ENCODE data around the gene DMRT3.

DMRT3 gene

DNA sequence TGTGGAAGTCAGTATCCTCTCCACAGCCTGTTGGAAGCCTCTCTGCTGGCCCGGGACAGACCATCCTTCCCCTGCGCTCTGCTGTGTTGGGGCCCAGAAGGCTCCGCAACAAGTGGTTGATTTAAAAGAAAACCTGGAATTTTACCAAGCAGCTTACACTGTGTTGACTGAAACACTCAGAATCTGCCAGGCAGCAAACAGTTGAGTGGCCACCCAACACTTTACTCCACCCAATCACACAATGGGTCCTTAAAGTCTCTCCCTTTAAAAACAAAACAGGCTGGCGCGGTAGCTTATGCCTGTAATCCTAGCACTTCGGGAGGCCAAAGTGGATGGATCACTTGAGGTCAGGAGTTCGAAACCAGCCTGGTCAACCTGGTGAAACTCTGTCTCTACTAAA, 28.0 kb upstream of the DMRT3 start:
- TF ChIP-seq FOXP2 (optimal IDR thresholded peaks at IDR 0.05; ENCODE audit: borderline replicate concordance, extremely low read depth, extremely low read length, insufficient read depth) (no peak), POLR2AphosphoS5 (IDR thresholded peaks at IDR 0.05; ENCODE audit: low read depth, low read length) (no peak), SIN3A (IDR thresholded peaks at IDR 0.05; ENCODE audit: borderline replicate concordance, insufficient read depth, low read length) (no peak), TAF1 (IDR thresholded peaks at IDR 0.05; ENCODE audit: borderline replicate concordance, insufficient read depth, low read length) (no peak)
- TF ChIP-seq, protein P1, sequence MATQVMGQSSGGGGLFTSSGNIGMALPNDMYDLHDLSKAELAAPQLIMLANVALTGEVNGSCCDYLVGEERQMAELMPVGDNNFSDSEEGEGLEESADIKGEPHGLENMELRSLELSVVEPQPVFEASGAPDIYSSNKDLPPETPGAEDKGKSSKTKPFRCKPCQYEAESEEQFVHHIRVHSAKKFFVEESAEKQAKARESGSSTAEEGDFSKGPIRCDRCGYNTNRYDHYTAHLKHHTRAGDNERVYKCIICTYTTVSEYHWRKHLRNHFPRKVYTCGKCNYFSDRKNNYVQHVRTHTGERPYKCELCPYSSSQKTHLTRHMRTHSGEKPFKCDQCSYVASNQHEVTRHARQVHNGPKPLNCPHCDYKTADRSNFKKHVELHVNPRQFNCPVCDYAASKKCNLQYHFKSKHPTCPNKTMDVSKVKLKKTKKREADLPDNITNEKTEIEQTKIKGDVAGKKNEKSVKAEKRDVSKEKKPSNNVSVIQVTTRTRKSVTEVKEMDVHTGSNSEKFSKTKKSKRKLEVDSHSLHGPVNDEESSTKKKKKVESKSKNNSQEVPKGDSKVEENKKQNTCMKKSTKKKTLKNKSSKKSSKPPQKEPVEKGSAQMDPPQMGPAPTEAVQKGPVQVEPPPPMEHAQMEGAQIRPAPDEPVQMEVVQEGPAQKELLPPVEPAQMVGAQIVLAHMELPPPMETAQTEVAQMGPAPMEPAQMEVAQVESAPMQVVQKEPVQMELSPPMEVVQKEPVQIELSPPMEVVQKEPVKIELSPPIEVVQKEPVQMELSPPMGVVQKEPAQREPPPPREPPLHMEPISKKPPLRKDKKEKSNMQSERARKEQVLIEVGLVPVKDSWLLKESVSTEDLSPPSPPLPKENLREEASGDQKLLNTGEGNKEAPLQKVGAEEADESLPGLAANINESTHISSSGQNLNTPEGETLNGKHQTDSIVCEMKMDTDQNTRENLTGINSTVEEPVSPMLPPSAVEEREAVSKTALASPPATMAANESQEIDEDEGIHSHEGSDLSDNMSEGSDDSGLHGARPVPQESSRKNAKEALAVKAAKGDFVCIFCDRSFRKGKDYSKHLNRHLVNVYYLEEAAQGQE (IDR thresholded peaks at IDR 0.05; ENCODE audit: insufficient read depth in 1 of 2, low read depth in 2 of 2, low read length in 2 of 2), result no peak

DNA sequence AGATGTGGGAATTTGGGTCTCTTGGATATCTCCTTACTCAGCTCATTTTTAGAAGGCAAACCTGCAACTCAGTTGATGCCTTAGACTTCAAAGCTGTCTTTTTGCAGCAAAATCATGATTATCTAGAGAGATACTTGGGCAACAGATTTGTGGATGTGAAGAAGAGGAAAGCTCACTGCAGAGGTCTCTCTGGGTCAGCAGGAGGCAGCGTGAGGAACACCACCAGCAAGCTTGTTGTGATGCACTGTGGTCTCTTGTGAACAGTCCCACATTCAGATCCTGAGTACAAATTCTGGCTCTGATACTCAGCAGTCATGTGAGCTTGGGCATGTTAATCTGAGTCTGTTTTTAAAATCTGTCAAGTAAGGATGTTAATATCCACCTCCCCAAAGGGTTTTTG, 26.3 kb upstream of the DMRT3 start:
- no peak for TF ChIP-seq SIN3A (IDR thresholded peaks at IDR 0.05; ENCODE audit: borderline replicate concordance, insufficient read depth, low read length)
- no peak for TF ChIP-seq POLR2AphosphoS5 (IDR thresholded peaks at IDR 0.05; ENCODE audit: low read depth, low read length)
- no peak for TF ChIP-seq TAF1 (IDR thresholded peaks at IDR 0.05; ENCODE audit: borderline replicate concordance, insufficient read depth, low read length)
- TF ChIP-seq, protein P1 (IDR thresholded peaks at IDR 0.05; ENCODE audit: insufficient read depth in 1 of 2, low read depth in 2 of 2, low read length in 2 of 2), result no peak
- TF ChIP-seq FOXP2 (optimal IDR thresholded peaks at IDR 0.05; ENCODE audit: borderline replicate concordance, extremely low read depth, extremely low read length, insufficient read depth), result no peak

DNA sequence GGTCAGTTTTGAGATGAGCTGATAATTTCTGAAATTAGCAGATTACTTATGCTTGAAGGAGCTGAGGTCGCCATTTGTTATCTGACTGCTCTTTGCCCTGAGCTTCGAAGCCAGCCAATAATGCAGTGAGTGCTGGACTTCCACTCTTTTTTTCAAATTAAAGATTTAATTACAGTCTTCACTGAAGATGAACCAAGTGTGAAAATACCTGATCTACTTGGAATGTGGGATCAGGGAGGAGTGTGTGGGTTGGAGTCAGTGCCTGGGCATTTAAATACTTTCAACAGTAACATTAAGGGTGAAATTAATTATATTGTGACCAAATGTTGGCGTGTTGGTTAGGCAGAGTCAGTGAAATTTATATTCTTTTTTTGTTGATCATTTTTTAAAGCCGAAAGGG, 23.9 kb upstream of the DMRT3 start:
- TF ChIP-seq, protein P1 (IDR thresholded peaks at IDR 0.05; ENCODE audit: insufficient read depth in 1 of 2, low read depth in 2 of 2, low read length in 2 of 2), result no peak
- no peak for TF ChIP-seq FOXP2 (optimal IDR thresholded peaks at IDR 0.05; ENCODE audit: borderline replicate concordance, extremely low read depth, extremely low read length, insufficient read depth)
- no peak for TF ChIP-seq TAF1 (IDR thresholded peaks at IDR 0.05; ENCODE audit: borderline replicate concordance, insufficient read depth, low read length)
- TF ChIP-seq SIN3A (IDR thresholded peaks at IDR 0.05; ENCODE audit: borderline replicate concordance, insufficient read depth, low read length), result no peak

DNA sequence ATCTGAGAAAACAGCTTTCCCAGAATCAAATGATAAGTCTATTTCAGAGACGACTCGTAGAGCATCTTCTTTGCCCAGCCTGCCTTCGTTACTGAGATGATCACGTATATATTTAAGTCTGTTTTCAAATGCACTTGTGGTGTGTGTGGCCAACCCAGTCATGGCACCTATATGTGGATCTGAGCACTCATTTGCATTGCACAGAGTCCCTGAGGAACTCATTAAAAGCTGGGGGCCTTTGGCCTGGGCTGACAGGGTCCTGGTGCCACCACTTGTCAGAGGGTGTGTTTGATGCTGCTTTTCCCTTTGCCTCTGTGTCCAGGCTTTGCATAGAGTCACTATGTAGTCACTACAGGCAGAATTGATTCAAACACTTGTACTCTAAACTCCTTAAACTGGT, 17.4 kb upstream of the DMRT3 start:
- TF ChIP-seq SIN3A (IDR thresholded peaks at IDR 0.05; ENCODE audit: borderline replicate concordance, insufficient read depth, low read length) (no peak), TAF1 (IDR thresholded peaks at IDR 0.05; ENCODE audit: borderline replicate concordance, insufficient read depth, low read length) (no peak), FOXP2 (optimal IDR thresholded peaks at IDR 0.05; ENCODE audit: borderline replicate concordance, extremely low read depth, extremely low read length, insufficient read depth) (no peak), POLR2AphosphoS5 (IDR thresholded peaks at IDR 0.05; ENCODE audit: low read depth, low read length) (no peak)
- TF ChIP-seq, protein P1 (IDR thresholded peaks at IDR 0.05; ENCODE audit: insufficient read depth in 1 of 2, low read depth in 2 of 2, low read length in 2 of 2), result no peak

DNA sequence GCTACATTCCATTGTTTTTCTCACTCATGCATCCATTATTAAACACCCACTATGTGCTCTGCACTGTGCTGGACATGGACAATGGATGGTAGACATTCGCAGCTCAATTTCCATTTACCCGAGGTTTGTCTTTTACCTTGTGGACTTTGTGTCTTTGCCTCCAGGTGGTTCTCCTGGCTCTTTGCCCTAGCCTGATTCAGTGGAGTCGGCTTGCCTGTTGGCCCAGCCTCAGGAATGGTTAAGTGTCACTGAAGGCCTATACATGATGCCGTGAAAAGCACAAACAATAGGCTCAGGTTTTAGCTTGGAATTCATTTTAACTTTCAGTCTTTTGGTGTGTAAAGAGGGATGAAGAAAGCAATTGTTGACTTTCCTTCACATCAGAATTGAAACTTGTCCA, 16.5 kb upstream of the DMRT3 start:
- TF ChIP-seq POLR2AphosphoS5 (IDR thresholded peaks at IDR 0.05; ENCODE audit: low read depth, low read length) (no peak), SIN3A (IDR thresholded peaks at IDR 0.05; ENCODE audit: borderline replicate concordance, insufficient read depth, low read length) (no peak)
- TF ChIP-seq, protein P1 (IDR thresholded peaks at IDR 0.05; ENCODE audit: insufficient read depth in 1 of 2, low read depth in 2 of 2, low read length in 2 of 2), result no peak
